Neural progenitor cell (in vitro differentiated cells): ENCODE results near the gene METTL23. TPM values are rescaled to one million over a fixed set of nuclear protein-coding genes. Genes with fewer than 3 reads are reported as not detected.
"Not testable (repeated sequence)": the region's sequence is repeated elsewhere in the genome, so short reads cannot be mapped to it uniquely, and the experiment has no call there.

Experiments
- DNase-seq: peaks from one replicate; pipeline ENCODE4 v3.0.0-alpha.2; 2016; ENCODE audit warnings: low spot score
- H2AFZ ChIP-seq: fragments of 200-600 bp; sonication (generic); replicated peaks from 2 replicates; pipeline ENCODE4 v1.6.1; 2016; ENCODE audit warnings: antibody characterized with exemption
- H3F3A ChIP-seq: fragments of 200-600 bp; sonication (generic); 2 replicates; pipeline ENCODE4 v1.6.1; 2016; ENCODE audit warnings: antibody characterized with exemption, low read depth
- H3K27ac ChIP-seq: fragments of 200-600 bp; sonication (generic); 2 replicates; pipeline ENCODE4 v1.5.1; 2016; ENCODE audit warnings: mild to moderate bottlenecking
- H3K27me3 ChIP-seq: fragments of 200-600 bp; sonication (generic); 2 replicates; pipeline ENCODE4 v1.6.1; 2016; ENCODE audit warnings: mild to moderate bottlenecking, moderate library complexity
- H3K36me3 ChIP-seq: fragments of 200-600 bp; sonication (generic); 2 replicates; pipeline ENCODE4 v1.5.1; 2016
- H3K4me1 ChIP-seq: fragments of 200-600 bp; sonication (generic); 2 replicates; pipeline ENCODE4 v1.6.1; 2016; ENCODE audit warnings: mixed run types
- H3K4me2 ChIP-seq: fragments of 200-600 bp; sonication (generic); 2 replicates; pipeline ENCODE4 v1.6.1; 2016
- H3K4me3 ChIP-seq: fragments of 200-600 bp; sonication (generic); 2 replicates; pipeline ENCODE4 v1.5.1; 2016
- H3K79me2 ChIP-seq: fragments of 200-600 bp; sonication (generic); 2 replicates; pipeline ENCODE4 v1.6.1; 2016; ENCODE audit warnings: low read depth
- H3K9ac ChIP-seq: fragments of 200-600 bp; sonication (generic); 2 replicates; pipeline ENCODE4 v1.6.1; 2016
- H3K9me3 ChIP-seq: fragments of 200-600 bp; sonication (generic); 2 replicates; pipeline ENCODE4 v1.5.1; 2016; ENCODE audit warnings: low read depth
- H4K20me1 ChIP-seq: fragments of 200-600 bp; sonication (generic); 2 replicates; pipeline ENCODE4 v1.6.1; 2016; ENCODE audit warnings: low read depth
- H3K27ac Mint-ChIP-seq: 3 replicates; pipeline ENCODE4 v1.8.0; 2021; ENCODE audit warnings: mixed read lengths
- H3K27me3 Mint-ChIP-seq: 2 replicates; pipeline ENCODE4 v1.8.0; 2022; ENCODE audit warnings: low read depth, mild to moderate bottlenecking, inconsistent platforms, moderate library complexity, mixed read lengths; ENCODE audit not compliant: insufficient read depth
- H3K36me3 Mint-ChIP-seq: 3 replicates; pipeline ENCODE4 v1.8.0; 2021; ENCODE audit warnings: mixed read lengths
- H3K4me1 Mint-ChIP-seq: 3 replicates; pipeline ENCODE4 v1.8.0; 2021; ENCODE audit warnings: mixed read lengths
- H3K4me3 Mint-ChIP-seq: 3 replicates; pipeline ENCODE4 v1.8.0; 2021; ENCODE audit warnings: mild to moderate bottlenecking, moderate library complexity, mixed read lengths
- H3K9me3 Mint-ChIP-seq: 3 replicates; pipeline ENCODE4 v1.8.0; 2020; ENCODE audit warnings: mixed read lengths
- EZH2 ChIP-seq: fragments of 200-600 bp; sonication (generic); IDR thresholded peaks from 2 replicates; pipeline ENCODE4 v1.6.1; 2017; ENCODE audit warnings: antibody characterized with exemption, mild to moderate bottlenecking, moderate library complexity
- EZH2phosphoT487 ChIP-seq: fragments of 200-600 bp; sonication (generic); IDR thresholded peaks from 2 replicates; pipeline ENCODE4 v1.6.1; 2017; ENCODE audit warnings: antibody characterized with exemption
- total RNA-seq: library from RNA; depleted of rRNA; stranded (reverse); fragments of >200 nt; gene quantifications from 2 replicates; pipeline ENCODE4 v1.2.3, GENCODE V29; 2015; ENCODE audit warnings: low replicate concordance
- TF ChIP-seq, protein P1 (sequence below): fragments of 200-600 bp; sonication (generic); IDR thresholded peaks from 2 replicates; pipeline ENCODE4 v1.5.1; 2017; ENCODE audit warnings: antibody characterized with exemption, mild to moderate bottlenecking

Gene METTL23
- total RNA-seq, 1 donor from 2014 or later = 38.1 TPM

DNA sequence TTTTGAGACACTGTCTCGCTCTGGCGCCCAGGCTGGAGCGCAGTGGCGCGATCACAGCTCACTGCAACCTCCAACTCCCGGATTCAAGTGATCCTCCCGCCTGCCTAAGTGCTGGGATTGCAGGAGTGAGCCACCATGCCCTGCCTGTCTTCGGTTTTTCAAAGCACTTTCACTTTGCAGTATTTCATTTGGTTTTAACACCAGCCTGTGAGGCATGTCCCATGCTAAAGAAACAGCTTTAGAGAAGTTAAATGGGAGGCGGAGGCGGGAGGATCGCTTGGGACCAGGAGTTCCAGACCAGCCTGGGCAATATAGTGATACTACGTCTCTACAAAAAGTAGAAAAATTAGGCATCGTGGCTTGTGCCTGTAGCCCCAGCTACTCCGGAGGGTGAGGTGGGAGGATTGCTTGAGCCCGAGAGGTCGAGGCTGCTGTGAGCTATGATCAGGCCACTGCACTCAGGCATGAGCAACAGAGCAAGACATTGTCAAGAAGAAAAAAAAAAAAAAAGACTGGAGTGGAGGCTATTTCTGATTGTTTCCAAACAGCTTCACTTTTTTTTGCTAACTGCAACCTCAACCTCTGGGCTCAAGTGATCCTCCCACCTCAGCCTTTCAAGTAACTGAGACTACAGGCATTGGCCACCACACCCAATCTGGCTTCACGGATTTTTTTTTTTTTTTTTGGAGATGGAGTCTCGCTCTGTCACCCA, 1.3 kb downstream of the METTL23 start:
- H3K4me3 Mint-ChIP-seq = peak overlapping the region; percentile 95
- H3K79me2 ChIP-seq = peaks cover 64% of the 10 kb centered on the region
- H3K36me3 ChIP-seq = peaks cover 4% of the 10 kb centered on the region
- H3K9me3 ChIP-seq = no peaks in the 10 kb centered on the region
- peak overlapping the region; percentile 90 for H3K4me2 ChIP-seq
- H3K27me3 ChIP-seq = no peaks in the 10 kb centered on the region
- no peak overlapping the region for H2AFZ ChIP-seq
- H4K20me1 ChIP-seq = peaks cover 24% of the 10 kb centered on the region
- peaks cover 18% of the 10 kb centered on the region for H3K4me1 Mint-ChIP-seq
- TF ChIP-seq, protein P1, sequence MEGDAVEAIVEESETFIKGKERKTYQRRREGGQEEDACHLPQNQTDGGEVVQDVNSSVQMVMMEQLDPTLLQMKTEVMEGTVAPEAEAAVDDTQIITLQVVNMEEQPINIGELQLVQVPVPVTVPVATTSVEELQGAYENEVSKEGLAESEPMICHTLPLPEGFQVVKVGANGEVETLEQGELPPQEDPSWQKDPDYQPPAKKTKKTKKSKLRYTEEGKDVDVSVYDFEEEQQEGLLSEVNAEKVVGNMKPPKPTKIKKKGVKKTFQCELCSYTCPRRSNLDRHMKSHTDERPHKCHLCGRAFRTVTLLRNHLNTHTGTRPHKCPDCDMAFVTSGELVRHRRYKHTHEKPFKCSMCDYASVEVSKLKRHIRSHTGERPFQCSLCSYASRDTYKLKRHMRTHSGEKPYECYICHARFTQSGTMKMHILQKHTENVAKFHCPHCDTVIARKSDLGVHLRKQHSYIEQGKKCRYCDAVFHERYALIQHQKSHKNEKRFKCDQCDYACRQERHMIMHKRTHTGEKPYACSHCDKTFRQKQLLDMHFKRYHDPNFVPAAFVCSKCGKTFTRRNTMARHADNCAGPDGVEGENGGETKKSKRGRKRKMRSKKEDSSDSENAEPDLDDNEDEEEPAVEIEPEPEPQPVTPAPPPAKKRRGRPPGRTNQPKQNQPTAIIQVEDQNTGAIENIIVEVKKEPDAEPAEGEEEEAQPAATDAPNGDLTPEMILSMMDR = no peak
- no peak for TF ChIP-seq EZH2
- no peak for TF ChIP-seq EZH2phosphoT487
- H3K36me3 Mint-ChIP-seq = peaks cover 12% of the 10 kb centered on the region
- peaks cover 5% of the 10 kb centered on the region for H3K27me3 Mint-ChIP-seq
- H3K4me3 ChIP-seq = peak overlapping the region; percentile 90
- H3K27ac ChIP-seq = no peak overlapping the region
- H3K4me1 ChIP-seq = peaks cover 6% of the 10 kb centered on the region
- H3K27ac Mint-ChIP-seq = peak overlapping the region; percentile 22
- no peak for DNase-seq
- H3K9me3 Mint-ChIP-seq = no peaks in the 10 kb centered on the region
- H3F3A ChIP-seq = peaks cover 43% of the 10 kb centered on the region
- peak overlapping the region; percentile 19 for H3K9ac ChIP-seq

DNA sequence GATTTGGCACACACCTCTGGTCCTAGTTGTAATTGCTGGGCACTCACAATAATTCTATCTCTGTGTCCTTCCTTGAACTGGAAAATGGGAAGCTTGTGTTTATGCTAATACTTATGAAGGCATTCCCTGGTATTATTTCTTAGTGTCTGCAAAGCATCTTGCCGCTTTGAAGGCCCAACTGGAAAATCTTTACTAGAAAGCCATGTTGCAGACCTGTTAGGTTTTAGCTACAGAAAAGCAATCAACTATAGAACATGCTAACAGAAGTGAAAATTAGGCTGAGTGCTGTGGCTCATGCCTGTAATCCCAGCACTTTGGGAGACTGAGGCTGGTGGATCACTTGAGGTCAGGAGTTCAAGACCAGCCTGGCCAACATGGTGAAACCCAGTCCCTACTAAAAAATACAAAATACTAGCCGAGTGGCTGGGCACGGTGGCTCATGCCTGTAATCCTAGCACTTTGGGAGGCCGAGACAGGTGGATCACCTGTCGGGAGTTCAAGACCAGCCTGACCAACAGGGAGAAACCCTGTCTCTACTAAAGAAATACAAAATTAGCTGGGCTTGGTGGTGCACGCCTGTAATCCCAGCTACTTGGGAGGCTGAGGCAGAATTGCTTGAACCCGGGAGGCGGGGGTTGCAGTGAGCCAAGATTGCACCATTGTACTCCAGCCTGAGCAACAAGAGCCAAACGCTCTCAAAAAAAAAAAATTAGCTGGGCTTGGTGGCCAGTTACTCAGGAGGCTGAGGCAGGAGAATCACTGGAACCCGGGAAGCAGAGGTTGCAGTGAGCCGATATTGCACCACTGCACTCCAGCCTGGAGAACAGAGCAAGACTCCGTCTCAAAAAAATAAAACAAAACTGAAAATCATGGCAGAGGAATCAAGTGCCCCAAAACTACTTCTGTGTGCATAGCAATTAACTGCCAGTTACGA, 5.4 kb downstream of the METTL23 start:
- H2AFZ ChIP-seq, DNase-seq, H3K9me3 ChIP-seq, H3K27me3 ChIP-seq, H3K4me2 ChIP-seq, H3K9ac ChIP-seq, H3K9me3 Mint-ChIP-seq, H3K4me3 ChIP-seq, H3K27ac Mint-ChIP-seq, H3K27me3 Mint-ChIP-seq, H3K4me3 Mint-ChIP-seq: not testable (repeated sequence)
- peaks cover 69% of the 10 kb centered on the region for H3F3A ChIP-seq
- peaks cover 57% of the 10 kb centered on the region for H4K20me1 ChIP-seq
- H3K4me1 ChIP-seq = peaks cover 26% of the 10 kb centered on the region
- Mint-ChIP-seq H3K4me1 (peaks cover 40% of the 10 kb centered on the region), H3K36me3 (peaks cover 28% of the 10 kb centered on the region)
- H3K79me2 ChIP-seq = peaks cover 88% of the 10 kb centered on the region
- peak overlapping the region; percentile 24 for H3K27ac ChIP-seq
- peaks cover 34% of the 10 kb centered on the region for H3K36me3 ChIP-seq

DNA sequence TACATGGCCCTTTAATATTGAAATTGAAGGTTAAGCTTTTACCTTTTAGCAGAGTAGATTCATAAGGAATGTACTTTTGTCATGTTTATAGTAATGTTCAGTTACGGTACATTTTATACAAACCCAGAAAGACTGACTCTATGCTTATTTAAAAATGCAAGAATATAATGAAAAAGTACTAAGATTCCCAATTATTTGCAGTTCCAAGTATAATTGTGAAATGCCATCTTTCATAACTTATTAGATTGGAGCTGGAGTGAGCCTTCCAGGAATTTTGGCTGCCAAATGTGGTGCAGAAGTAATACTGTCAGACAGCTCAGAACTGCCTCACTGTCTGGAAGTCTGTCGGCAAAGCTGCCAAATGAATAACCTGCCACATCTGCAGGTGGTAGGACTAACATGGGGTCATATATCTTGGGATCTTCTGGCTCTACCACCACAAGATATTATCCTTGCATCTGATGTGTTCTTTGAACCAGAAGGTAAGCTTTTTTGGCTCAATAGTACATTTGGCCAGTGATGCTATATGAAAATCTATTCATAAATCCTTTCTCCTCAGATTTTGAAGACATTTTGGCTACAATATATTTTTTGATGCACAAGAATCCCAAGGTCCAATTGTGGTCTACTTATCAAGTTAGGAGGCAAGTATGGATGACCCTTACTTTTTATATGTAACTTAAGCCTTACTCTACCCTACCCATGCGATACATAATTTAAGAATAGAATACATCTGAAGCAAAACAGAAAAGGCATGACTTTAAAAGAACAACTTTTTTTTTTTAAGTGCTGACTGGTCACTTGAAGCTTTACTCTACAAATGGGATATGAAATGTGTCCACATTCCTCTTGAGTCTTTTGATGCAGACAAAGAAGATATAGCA, 6.3 kb downstream of the METTL23 start:
- Histone ChIP-seq H3K27ac (peak overlapping the region; percentile 24), H3K4me1 (peaks cover 19% of the 10 kb centered on the region), H2AFZ (no peak overlapping the region), H3K36me3 (peaks cover 34% of the 10 kb centered on the region), H3K4me3 (peak overlapping the region; percentile 90), H3F3A (peaks cover 71% of the 10 kb centered on the region), H3K9ac (no peak overlapping the region), H3K27me3 (no peaks in the 10 kb centered on the region), H3K79me2 (peaks cover 80% of the 10 kb centered on the region), H3K9me3 (no peaks in the 10 kb centered on the region), H3K4me2 (peak overlapping the region; percentile 98), H4K20me1 (peaks cover 48% of the 10 kb centered on the region)
- Mint-ChIP-seq H3K36me3 (peaks cover 28% of the 10 kb centered on the region), H3K4me3 (peak overlapping the region; percentile 17), H3K4me1 (peaks cover 32% of the 10 kb centered on the region), H3K27me3 (peaks cover 8% of the 10 kb centered on the region), H3K9me3 (no peaks in the 10 kb centered on the region), H3K27ac (no peak overlapping the region)
- no peak for TF ChIP-seq EZH2
- no peak for TF ChIP-seq EZH2phosphoT487
- TF ChIP-seq, protein P1 = no peak
- no peak for DNase-seq
